WTC11 (cell line): ENCODE results near the gene ZNF714. TPM values are rescaled to one million over a fixed set of nuclear protein-coding genes. Genes with fewer than 3 reads are reported as not detected.
A peak's percentile ranks its signal among the peaks of the same experiment; 100 is the strongest.

Experiments used
- ATAC-seq: fragments of 200-7000 bp; cut with Tn5 transposase; 2 replicates; pipeline ENCODE4 v1.10.0; 2021; ENCODE audit warnings: mild to moderate bottlenecking, moderate library complexity
- CTCF ChIA-PET: fragments of 300-600 bp; sonication (Branson Sonifier 250); formaldehyde crosslinking; loops from one replicate; lab custom pipeline; 2021; ENCODE audit warnings: antibody characterized with exemption; lab: Charles Lee
- POLR2A ChIA-PET: fragments of 350-600 bp; sonication (Branson Sonifier 250); formaldehyde crosslinking; loops from one replicate; lab custom pipeline; 2021; ENCODE audit warnings: antibody characterized with exemption; lab: Charles Lee
- DNase-seq: peaks from one replicate; pipeline ENCODE4 v3.0.0; 2021; ENCODE audit warnings: low spot score
- H3K27ac Mint-ChIP-seq: 2 replicates; pipeline ENCODE4 v1.8.0; 2021; ENCODE audit warnings: mixed read lengths
- H3K27me3 Mint-ChIP-seq: 2 replicates; pipeline ENCODE4 v1.8.0; 2021; ENCODE audit warnings: low read depth, mild to moderate bottlenecking, moderate library complexity, mixed read lengths
- H3K36me3 Mint-ChIP-seq: 2 replicates; pipeline ENCODE4 v1.8.0; 2021; ENCODE audit warnings: mixed read lengths
- H3K4me1 Mint-ChIP-seq: 2 replicates; pipeline ENCODE4 v1.8.0; 2022; ENCODE audit warnings: mixed read lengths
- H3K4me3 Mint-ChIP-seq: 2 replicates; pipeline ENCODE4 v1.8.0; 2021; ENCODE audit warnings: mild to moderate bottlenecking, moderate library complexity, mixed read lengths
- H3K9me3 Mint-ChIP-seq: 2 replicates; pipeline ENCODE4 v1.8.0; 2021; ENCODE audit warnings: mixed read lengths
- CREB1 ChIP-seq: sonication (generic); formaldehyde crosslinking; IDR thresholded peaks from 2 replicates; pipeline ENCODE4 v1.8.0; 2023; ENCODE audit warnings: mild to moderate bottlenecking, missing genetic modification reagents
- FOXP1 ChIP-seq: sonication (generic); formaldehyde crosslinking; IDR thresholded peaks from 2 replicates; pipeline ENCODE4 v1.8.0; 2022; ENCODE audit warnings: missing genetic modification reagents, mild to moderate bottlenecking, moderate library complexity, borderline replicate concordance
- IRF2 ChIP-seq: sonication (generic); formaldehyde crosslinking; IDR thresholded peaks from 2 replicates; pipeline ENCODE4 v1.8.0; 2022; ENCODE audit warnings: low read depth, missing genetic modification reagents, borderline replicate concordance
- NFE2L1 ChIP-seq: sonication (generic); formaldehyde crosslinking; IDR thresholded peaks from 2 replicates; pipeline ENCODE4 v1.8.1; 2023; ENCODE audit warnings: missing genetic modification reagents
- NR1H2 ChIP-seq: sonication (generic); formaldehyde crosslinking; IDR thresholded peaks from 2 replicates; pipeline ENCODE4 v1.9.0; 2021; ENCODE audit warnings: mild to moderate bottlenecking, moderate library complexity, missing genetic modification reagents
- PREB ChIP-seq: sonication (generic); formaldehyde crosslinking; IDR thresholded peaks from 2 replicates; pipeline ENCODE4 v1.8.1; 2022; ENCODE audit warnings: mild to moderate bottlenecking, missing genetic modification reagents, moderate library complexity, borderline replicate concordance
- ZMAT4 ChIP-seq: fragments of 250-450 bp; sonication (Bioruptor Pico); IDR thresholded peaks from 2 replicates; pipeline ENCODE4 v1.9.0; 2021; ENCODE audit warnings: mild to moderate bottlenecking
- ZNF138 ChIP-seq: sonication (generic); formaldehyde crosslinking; conservative IDR thresholded peaks from 2 replicates; pipeline ENCODE4 v1.8.1; 2022; ENCODE audit warnings: mild to moderate bottlenecking, moderate library complexity, missing genetic modification reagents
- ZNF396 ChIP-seq: fragments of 250-450 bp; sonication (Bioruptor Pico); IDR thresholded peaks from 2 replicates; pipeline ENCODE4 v1.8.0; 2021; ENCODE audit warnings: mild to moderate bottlenecking, moderate library complexity, borderline replicate concordance
- ZNF532 ChIP-seq: fragments of 250-450 bp; sonication (Bioruptor Pico); IDR thresholded peaks from 2 replicates; pipeline ENCODE4 v1.9.0; 2021; ENCODE audit warnings: mild to moderate bottlenecking, borderline replicate concordance
- ZNF671 ChIP-seq: fragments of 250-450 bp; sonication (Bioruptor Pico); IDR thresholded peaks from 2 replicates; pipeline ENCODE4 v1.8.0; 2021; ENCODE audit warnings: mild to moderate bottlenecking
- total RNA-seq: library from RNA; stranded (reverse); gene quantifications from 3 replicates; pipeline ENCODE4 v1.2.3, GENCODE V29; 2021
- TF ChIP-seq, protein P1 (sequence below): sonication (generic); formaldehyde crosslinking; IDR thresholded peaks from 2 replicates; pipeline ENCODE4 v1.8.1; 2023; ENCODE audit warnings: mild to moderate bottlenecking, missing genetic modification reagents
- TF ChIP-seq, protein P2 (sequence below): fragments of 250-450 bp; sonication (Bioruptor Pico); IDR thresholded peaks from 2 replicates; pipeline ENCODE4 v1.9.0; 2021; ENCODE audit warnings: moderate library complexity, mild to moderate bottlenecking, inconsistent platforms, borderline replicate concordance
- TF ChIP-seq, protein P3 (sequence below): sonication (generic); formaldehyde crosslinking; conservative IDR thresholded peaks from 2 replicates; pipeline ENCODE4 v1.8.1; 2023; ENCODE audit warnings: mild to moderate bottlenecking, low read depth, missing genetic modification reagents, moderate library complexity

ZNF714 gene
- total RNA-seq, 1 experiment from 2014 or later = 60.4 TPM

DNA sequence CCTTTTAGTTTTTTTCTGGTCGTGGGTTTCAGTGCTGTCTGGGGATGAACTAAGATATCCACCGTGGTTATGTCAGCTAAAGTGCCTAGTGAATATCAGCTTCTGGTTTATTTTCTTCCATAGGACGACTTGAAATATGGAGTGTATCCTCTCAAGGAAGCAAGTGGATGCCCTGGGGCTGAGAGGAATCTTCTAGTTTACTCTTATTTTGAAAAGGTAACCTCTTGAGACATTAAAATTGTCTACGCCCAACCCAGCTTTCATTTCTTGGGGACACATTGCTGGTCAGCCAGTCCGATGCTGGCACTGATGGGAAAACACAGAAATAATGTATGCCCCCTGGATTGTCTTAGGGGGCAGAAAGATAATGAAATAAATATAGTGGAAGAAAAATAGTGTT is 61.4 kb downstream of the ZNF714 start (continued):
- no peak for TF ChIP-seq ZNF532 (CRISPR knock-in tag)
- no peak for TF ChIP-seq IRF2 (CRISPR knock-in tag)

- Mint-ChIP-seq H3K36me3 (peaks cover 57% of the 10 kb centered on the region), H3K4me3 (peak overlapping the region; percentile 98; the same call in 1 of the 2 replicates), H3K9me3 (peaks cover 42% of the 10 kb centered on the region), H3K27ac (peak overlapping the region; percentile 46; the same call in 1 of the 2 replicates), H3K27me3 (no peaks in the 10 kb centered on the region), H3K4me1 (peaks cover 5% of the 10 kb centered on the region)
- no peak for DNase-seq
- ATAC-seq = no peak
- no peak for TF ChIP-seq ZNF138 (CRISPR knock-in tag)
- no peak for TF ChIP-seq CREB1
- TF ChIP-seq FOXP1 (CRISPR knock-in tag) = no peak
- no peak for TF ChIP-seq PREB
- TF ChIP-seq ZNF396 = no peak
- no peak for TF ChIP-seq NR1H2 (CRISPR knock-in tag)
- TF ChIP-seq, protein P1, sequence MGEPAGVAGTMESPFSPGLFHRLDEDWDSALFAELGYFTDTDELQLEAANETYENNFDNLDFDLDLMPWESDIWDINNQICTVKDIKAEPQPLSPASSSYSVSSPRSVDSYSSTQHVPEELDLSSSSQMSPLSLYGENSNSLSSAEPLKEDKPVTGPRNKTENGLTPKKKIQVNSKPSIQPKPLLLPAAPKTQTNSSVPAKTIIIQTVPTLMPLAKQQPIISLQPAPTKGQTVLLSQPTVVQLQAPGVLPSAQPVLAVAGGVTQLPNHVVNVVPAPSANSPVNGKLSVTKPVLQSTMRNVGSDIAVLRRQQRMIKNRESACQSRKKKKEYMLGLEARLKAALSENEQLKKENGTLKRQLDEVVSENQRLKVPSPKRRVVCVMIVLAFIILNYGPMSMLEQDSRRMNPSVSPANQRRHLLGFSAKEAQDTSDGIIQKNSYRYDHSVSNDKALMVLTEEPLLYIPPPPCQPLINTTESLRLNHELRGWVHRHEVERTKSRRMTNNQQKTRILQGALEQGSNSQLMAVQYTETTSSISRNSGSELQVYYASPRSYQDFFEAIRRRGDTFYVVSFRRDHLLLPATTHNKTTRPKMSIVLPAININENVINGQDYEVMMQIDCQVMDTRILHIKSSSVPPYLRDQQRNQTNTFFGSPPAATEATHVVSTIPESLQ (CRISPR knock-in tag) = no peak
- TF ChIP-seq NFE2L1 = no peak
- no peak for TF ChIP-seq ZMAT4
- TF ChIP-seq, protein P2, sequence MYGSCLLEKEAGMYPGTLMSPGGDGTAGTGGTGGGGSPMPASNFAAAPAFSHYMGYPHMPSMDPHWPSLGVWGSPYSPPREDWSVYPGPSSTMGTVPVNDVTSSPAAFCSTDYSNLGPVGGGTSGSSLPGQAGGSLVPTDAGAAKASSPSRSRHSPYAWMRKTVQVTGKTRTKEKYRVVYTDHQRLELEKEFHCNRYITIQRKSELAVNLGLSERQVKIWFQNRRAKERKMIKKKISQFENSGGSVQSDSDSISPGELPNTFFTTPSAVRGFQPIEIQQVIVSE (CRISPR knock-in tag) = no peak
- TF ChIP-seq, protein P3, sequence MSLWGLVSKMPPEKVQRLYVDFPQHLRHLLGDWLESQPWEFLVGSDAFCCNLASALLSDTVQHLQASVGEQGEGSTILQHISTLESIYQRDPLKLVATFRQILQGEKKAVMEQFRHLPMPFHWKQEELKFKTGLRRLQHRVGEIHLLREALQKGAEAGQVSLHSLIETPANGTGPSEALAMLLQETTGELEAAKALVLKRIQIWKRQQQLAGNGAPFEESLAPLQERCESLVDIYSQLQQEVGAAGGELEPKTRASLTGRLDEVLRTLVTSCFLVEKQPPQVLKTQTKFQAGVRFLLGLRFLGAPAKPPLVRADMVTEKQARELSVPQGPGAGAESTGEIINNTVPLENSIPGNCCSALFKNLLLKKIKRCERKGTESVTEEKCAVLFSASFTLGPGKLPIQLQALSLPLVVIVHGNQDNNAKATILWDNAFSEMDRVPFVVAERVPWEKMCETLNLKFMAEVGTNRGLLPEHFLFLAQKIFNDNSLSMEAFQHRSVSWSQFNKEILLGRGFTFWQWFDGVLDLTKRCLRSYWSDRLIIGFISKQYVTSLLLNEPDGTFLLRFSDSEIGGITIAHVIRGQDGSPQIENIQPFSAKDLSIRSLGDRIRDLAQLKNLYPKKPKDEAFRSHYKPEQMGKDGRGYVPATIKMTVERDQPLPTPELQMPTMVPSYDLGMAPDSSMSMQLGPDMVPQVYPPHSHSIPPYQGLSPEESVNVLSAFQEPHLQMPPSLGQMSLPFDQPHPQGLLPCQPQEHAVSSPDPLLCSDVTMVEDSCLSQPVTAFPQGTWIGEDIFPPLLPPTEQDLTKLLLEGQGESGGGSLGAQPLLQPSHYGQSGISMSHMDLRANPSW (CRISPR knock-in tag) = no peak
- TF ChIP-seq ZNF671 (CRISPR knock-in tag) = no peak
- ChIA-PET POLR2A (no interaction called here), CTCF (no interaction called here)
Observed at GRCh38 chr19:21143854-21144253, 61.9 kb downstream of the ZNF714 start.
